C1 segment of cervical spinal cord (tissue), 14 donors: ENCODE data around the gene ANKRD65.

ENCODE experiments used
- DNase-seq, 14 donors: peaks; one replicate each; lab custom pipeline; 2025; lab: John Stamatoyannopoulos, UW

The ANKRD65 gene

DNA sequence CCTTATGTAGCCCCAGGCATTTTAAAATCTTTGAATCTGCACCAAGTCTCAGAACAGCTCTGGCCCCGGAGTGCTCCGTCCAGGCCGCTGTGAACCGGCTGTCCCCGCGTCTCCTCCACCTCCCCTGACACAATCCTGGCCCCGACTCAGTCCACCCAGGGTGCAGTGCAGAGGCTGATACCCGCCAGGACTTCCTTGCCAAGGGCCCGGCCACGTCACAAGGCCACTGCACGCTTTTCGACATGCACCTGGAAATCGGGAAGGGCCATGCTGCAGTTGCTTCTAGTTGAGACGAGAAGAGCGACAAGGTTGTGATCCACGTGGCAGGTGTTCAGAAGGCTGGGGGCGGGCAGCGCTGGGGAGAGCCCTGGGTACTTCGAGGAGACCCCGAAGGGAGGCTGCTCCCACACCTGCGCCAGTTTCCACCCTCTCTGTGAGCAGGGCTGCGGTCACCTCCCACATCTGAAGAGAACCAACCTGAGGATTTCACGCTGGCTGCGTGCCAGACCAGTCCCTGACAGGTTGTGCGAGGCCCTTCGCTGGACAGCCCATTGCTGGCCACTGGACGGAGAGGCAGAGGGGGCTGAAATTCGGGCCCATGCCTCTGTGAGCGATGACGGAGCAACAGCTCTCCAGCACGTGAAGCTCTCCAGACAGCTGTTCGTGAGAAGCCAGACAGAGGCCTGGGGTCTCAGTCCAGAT lies 21.1 kb upstream of the ANKRD65 start:
- DNase-seq = no peak

DNA sequence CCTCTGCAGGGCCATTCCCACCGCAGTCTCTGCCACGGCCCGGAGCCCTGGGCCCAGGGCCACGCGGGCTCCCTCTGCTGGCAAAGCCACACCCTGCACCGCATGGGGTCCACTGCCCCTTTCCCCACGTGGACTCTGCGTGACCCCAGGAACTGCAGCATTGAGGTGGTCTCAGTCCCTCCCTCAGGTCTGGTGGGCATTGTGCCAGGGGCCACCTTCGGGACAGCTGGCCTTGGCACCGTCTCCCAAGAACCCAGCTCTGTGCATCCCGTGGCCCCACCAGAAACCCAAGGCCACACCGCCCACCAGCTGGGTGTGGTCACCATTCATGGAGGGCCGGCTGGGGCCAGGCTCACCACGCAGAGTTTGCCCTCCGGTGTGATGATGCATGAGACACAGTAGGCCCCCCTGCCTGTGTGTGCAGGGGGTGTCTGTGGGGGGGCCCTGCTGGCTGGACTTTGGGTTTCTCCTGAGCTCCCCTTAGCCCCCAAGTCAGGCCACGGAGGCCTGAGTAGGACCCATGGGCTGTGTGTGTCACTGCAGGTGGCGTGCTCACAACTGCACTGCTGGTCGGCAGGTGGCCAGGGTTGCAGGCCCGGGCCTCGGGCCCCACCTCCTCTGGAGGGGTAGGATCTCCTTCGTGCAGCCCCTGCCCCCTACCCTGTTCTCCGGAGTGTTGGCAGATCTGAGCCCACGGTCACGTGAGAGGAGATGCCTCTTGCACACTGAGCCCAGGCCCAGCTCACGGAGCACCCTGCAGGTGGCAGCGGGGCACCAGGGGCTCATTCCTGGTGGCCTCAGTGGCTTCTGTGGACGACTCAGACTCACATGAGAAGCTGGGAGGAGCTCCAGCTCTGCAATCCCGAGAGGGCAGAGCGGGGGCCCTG lies 20.2 kb upstream of the ANKRD65 start:
- DNase-seq = peak in 4 of 14 donors; percentile 20 to 53 (median 42)

GRCh38 chr1:1440262-1441001 lies 19.4 kb upstream of the ANKRD65 start:
- peak in 1 of 14 donors; percentile 28 for DNase-seq

GRCh38 chr1:1439546-1440261 lies 18.6 kb upstream of the ANKRD65 start:
- DNase-seq = no peak

DNA sequence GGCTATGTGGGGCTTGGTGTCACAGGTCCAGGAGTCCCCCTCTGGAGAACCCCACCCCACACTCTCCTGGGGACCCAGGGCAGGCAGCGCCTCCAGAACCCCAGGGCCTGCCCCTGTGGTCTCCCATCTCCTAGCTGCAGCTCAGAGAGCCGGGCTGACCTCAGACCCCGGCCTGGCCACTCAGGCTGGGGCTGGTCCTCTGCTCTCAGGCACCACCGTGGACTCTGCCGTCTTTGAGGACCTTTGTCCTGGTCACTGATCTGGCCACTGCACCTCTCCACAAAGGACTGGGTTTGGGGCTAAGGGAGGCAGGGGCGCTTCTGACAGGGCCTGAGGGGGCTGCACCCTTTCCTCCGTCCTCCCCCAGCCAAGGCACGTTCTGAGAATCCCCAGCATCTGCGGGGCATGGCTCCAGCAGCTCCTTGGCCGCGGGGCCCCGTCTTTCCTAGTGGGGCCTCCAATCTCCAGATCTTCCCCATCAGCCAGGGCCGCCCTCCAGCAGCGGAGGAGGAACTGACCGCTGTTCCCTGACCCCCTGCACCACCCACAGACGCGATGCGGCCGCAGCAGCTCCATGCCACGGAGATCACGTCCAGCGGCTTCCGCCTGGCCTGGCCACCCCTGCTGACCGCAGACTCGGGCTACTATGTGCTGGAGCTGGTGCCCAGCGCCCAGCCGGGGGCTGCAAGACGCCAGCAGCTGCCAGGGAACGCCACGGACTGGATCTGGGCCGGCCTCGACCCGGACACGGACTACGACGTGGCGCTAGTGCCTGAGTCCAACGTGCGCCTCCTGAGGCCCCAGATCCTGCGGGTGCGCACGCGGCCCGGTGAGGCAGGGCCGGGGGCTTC lies 17.7 kb upstream of the ANKRD65 start:
- no peak for DNase-seq

DNA sequence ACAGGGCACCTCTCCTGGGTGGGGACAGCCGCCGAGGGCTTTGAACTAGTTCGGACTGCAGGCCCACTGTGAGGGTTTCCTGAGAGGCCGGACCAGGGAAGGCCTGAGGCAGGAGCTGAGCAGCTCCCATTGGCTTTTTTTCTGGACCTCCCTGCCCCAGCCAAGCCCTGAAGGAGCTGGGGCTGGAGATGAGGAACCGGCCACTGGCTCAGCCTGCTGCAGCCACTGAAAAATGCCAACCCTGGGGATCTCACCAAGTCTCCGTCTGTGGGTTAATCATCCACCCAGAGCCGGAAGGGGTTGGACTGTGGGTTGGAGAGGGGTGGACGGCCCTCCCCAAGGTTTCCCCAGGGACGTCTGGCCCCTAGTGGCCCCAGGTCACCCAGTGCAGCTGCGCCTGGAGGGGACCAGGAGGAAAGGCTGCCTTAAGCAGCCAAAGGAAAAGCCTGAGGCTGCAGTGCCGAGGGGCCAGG lies 16.9 kb upstream of the ANKRD65 start:
- no peak for DNase-seq

DNA sequence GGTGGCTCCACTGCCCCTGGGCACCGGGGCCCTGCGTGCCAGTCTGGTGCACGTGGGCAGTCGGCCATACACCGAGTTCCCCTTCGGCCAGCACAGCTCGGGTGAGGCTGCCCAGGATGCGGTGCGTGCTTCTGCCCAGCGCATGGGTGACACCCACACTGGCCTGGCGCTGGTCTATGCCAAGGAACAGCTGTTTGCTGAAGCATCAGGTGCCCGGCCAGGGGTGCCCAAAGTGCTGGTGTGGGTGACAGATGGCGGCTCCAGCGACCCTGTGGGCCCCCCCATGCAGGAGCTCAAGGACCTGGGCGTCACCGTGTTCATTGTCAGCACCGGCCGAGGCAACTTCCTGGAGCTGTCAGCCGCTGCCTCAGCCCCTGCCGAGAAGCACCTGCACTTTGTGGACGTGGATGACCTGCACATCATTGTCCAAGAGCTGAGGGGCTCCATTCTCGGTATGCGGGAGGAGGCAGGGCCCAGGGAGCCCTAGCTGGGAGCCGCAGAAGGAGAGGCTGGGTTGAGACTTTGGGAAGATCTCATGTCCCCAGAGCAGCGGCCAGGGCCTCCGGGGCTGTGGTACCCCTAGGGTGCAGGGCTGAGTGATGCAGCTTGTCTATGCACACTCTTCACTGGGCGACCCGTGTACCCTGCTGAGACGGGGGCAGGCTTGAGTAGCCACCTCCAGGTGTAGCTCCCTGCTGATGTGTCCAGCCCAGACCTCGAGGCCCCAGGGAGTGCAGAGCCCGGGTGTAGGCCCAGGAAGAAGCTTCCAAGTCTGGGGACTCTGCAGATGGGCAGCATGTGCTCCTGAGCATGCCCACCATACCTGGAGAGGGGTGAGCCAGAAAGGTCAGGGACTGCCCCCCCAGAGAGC lies 16.2 kb upstream of the ANKRD65 start:
- DNase-seq = no peak

GRCh38 chr1:1436630-1437032 lies 15.6 kb upstream of the ANKRD65 start:
- no peak for DNase-seq

- no peak for DNase-seq
These were observed 15.0 kb upstream of the ANKRD65 start for GRCh38 chr1:1435911-1436629.

DNA sequence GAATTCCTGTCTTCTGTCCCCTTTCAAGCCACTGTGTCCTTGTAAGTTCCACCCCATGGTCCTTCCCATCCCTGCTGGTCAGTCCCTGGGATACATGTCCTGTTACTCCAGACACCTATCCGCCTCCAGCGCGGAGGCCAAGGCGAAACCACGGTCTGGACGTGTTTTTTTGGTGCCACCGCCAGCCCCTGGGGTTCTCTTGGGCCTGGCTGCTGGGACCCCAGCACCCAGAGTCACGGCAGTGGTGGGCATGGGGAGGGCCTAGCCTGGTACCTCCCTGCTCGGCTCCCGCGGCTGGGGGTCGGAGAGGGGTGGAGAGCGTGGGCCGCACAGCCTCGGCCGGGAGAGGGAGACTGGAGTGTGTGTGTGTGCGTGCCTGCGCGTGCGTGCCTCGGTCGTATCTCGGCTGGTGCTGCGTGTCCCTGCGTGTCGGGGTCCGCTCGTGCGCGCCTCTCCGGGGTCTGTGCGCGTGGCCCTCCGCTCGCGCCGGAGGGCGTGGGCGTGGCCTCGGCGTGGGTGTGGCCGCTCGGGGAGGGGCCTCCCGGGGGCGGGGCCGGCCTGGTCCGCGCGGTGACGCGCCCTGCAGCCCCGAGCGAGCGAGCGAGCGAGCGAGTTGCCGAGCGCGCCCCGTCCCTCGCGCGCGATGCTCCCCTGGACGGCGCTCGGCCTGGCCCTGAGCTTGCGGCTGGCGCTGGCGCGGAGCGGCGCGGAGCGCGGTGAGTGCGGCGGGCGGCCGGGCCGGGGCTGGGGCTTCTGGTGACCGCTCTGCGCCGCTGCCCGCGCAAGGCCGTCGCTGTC lies 14.2 kb upstream of the ANKRD65 start, which contains the start of gene VWA1:
VWA1 (plus strand) TSS at position 585 of the 798 bp plus-strand sequence; CDS start at position 644, 59 bp downstream.
- peak in 8 of 14 donors; percentile 32 to 78 (median 54) for DNase-seq

DNA sequence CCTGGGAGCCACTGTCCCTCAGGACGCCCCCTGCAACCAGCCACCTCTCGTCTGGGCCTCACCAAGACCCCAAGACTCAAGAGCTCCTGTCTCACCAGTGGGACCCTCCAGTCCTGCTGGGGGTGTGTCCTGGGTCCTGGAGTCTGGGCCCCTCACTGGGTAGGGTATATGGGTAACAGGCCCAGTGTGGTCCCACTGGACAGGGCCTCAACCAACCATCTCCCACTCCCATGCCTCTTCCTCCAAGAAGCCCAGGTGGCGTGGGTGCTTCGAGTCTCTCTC lies 13.7 kb upstream of the ANKRD65 start:
- no peak for DNase-seq

GRCh38 chr1:1434131-1434823 lies 13.2 kb upstream of the ANKRD65 start:
- DNase-seq = peak in 12 of 14 donors; percentile 14 to 81 (median 64)

- DNase-seq = peak in 5 of 14 donors; percentile 35 to 75 (median 58)
These were observed 12.7 kb upstream of the ANKRD65 start for GRCh38 chr1:1433804-1434130.

DNA sequence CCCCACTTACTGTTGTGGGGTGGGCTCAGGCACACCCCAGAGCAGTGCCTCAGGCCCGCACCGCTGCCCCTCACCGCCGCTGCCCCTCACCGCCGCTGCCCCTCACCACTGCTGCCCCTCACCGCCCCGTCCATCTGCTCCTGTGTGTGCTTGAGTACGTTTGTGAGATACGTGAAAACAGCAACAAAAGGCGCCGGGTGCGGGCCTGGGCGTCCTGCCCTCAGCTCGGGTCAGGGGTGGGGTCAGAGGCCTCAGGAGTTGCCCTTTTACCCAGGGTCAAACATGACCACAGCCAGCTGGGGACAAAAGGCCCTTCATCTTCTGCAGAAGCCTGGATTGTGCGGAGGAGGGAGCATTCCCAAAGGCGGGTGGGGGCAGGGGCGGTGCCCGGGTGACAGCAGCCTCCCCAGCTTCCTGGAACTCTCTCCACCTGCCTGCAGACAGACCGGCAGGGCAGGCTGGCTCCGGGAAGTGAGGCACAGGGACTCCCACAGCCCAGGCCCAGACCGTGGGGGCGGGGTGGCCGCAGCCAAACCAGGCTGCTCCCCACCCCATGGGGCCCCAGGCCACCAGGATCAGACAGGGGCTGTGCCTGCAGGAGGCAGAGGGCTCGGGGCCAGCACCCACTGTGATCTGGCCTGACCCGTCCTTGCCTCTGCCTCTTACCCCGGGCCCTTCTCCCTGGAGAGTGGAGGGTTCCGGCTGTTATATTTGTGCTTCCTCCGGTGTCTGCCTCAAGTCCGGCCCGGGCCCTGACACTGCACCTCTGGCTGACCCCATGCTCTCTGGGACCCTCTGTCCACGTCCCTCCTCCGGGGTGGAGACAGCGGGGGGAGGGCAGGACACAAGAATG lies 12.1 kb upstream of the ANKRD65 start:
- DNase-seq = peak in 10 of 14 donors; percentile 46 to 92 (median 68)

- peak in 3 of 14 donors; percentile 50 to 60 (median 53) for DNase-seq
These were observed 11.3 kb upstream of the ANKRD65 start for GRCh38 chr1:1432274-1432950.

DNA sequence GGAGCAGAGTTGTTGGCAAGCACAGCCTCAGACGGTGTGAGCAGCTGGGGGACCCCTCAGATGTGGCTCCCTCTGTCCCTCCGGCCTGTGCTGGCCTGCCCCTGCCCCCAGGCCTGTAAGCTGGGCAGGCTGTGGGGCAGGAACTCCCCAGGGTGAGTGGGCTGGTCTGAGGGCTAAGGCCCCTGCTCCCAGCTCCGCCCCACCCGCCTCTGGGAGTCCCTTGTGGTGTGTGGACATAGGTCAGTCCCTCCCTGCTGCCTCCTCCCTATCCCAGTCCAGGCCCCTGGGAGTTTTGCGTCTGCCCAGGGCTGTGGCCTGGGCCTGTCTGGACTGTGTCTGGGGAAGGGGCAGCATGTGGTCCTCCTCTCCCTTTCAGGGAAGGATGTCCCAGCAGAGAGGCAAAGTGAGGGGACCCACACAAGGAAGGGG lies 10.8 kb upstream of the ANKRD65 start:
- DNase-seq = peak in 5 of 14 donors; percentile 40 to 67 (median 51)
